GM21360 (cell line): Measurements from ENCODE around the gene TUBB1.

Experiments
- ATAC-seq: cut with Tn5 transposase; IDR thresholded peaks from one replicate; pipeline ENCODE4 v1.9.1; 2021; ENCODE audit warnings: mild to moderate bottlenecking, moderate library complexity; ENCODE audit not compliant: unreplicated experiment

The TUBB1 gene

DNA sequence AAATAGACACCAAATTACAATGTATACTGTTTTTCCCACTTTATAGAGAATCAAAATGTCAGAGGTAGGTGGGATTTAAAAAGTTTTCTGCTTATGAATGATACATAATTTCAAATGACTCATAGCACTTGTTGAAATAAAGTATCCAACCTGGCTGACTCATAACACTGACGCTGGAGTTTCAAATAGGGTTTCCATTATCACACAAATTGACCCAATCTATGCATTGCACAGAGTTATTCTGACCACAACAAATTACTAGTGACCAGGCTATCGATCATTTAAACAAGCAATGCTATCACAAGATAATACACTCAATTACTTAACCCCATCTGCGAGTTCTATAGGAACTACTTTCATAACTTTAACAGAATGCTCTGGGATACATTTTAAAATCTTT, 55.2 kb downstream of the TUBB1 start:
- no peak for ATAC-seq

GRCh38 chr20:59075934-59076508, 56.8 kb downstream of the TUBB1 start:
- ATAC-seq: no peak
